GM19240 (cell line): ENCODE data around the gene FAM170B.

ENCODE experiments used
- DNase-seq: peaks from one replicate; pipeline ENCODE4 v3.0.0; 2011; ENCODE audit warnings: low spot score; ENCODE audit not compliant: insufficient read length

The FAM170B gene

DNA sequence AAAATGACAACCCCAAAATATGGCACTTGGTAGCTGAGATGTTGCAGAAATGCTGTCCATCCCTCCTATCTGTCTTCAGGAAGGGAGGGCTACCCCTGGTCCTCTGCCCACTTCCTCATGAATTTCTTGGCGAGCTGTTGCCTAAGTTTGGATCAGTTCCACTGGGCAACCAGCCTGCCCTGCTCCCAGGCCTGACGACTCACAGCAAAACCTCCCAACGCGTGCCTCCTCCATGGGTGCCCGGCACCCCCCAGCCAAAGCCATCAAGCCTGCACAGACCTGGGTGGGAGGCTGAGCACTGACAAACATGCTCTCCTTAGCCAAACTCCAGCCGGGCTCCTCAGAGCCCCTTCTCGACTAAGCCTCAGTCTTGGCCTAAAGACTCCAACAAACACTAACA is 27.4 kb downstream of the FAM170B start:
- no peak for DNase-seq

DNA sequence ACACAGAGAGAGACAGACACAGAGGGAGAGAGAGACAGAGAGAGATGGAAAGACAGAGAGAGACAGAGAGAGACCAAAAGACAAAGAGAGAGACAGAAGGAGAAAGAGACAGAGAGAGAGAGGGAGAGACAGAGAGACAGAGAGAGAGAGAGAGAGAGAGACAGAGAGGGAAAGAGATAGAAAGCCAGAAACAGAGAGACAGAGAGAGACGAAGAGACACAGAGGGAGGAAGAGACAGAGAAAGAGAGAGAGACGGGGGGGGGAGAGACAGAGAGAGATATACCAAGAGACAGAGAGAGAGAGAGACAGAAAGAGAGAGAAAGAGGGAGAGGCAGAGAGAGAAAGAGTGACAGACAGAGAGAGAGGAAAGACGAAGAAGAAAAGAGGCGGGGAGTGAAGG is 28.7 kb downstream of the FAM170B start:
- DNase-seq: no peak

DNA sequence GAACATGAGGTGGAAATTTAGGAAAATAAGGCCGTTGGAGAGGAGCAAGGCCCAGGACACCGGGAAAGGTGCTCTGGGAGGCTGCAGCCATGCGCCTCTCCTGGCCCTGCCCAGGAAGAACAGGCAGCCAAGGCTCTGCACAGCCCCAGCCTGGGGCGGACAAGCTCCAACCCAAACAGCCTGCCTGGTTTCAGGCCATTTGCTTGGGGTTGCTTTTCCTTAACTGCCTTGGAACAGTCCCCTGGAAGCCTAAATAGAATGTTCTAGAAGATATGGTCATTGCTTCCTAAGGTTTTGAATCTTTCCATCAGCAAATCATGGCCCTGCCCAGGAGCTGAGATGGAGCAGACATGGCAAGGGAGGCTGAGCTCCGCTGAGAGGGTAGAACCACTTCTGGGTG is 29.5 kb downstream of the FAM170B start:
- DNase-seq: no peak

DNA sequence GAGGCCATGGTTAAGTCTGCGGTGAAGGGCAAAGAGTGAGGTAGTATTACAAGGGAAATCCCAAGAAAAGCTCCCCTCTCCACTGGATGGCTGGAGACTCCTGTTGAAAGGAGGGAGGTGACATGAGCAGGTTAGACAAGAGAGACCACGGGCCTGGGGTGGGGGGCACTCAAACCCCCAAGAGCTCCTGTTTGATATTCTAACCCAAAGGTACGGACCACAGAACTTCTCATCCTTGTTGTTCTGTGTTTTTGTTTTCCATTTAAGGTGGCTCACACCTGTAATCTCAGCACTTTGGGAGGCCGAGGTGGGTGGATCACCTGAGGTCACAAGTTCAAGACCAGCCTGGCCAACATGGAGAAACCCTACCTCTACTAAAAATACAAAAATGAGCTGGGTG is 30.1 kb downstream of the FAM170B start:
- no peak for DNase-seq

DNA sequence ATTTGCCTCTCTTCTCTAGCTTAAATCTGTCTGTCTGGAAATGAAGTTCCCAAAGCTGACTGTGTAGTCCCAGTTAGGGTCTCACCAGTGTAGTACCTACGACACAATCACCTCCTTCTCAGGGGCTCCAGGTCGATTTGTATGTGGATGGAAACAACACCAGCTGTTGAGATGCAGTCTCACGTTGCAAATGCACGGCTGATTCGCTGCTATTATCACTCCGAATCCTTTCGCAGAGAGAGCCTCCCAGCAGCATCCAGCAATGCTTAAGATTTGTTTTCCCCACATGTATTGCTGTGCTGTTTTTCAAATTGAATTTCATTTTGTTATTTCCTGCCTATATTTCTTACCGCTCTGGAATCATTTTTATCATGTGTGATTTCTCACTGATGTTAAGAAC is 34.8 kb downstream of the FAM170B start:
- no peak for DNase-seq

DNA sequence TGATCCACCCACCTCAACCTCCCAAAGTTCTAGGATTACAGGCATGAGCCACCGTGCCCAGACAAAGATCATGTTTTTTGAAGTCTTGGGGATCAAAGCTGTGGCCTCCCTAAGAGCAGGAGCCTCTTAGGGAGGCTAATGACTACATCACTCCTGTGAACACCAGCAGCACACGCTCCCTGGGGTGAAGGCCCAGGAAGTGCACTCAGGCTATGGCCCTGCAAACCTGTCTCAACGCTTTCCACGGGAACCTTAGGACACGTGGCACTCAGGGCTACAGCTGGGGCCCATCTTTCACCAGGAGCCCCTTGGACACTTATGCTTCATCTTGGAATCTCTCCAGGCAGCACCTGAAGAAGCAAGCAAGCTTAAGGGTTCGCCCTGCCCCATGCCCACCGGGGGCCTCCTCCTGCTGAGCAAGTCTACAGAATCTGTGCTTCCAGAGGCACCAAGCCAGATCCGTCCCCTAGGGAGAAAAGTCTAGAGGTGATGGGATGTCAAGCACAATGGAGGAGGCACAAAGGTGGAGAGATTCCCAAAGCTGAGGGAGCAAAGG is 36.9 kb downstream of the FAM170B start:
- DNase-seq: no peak

DNA sequence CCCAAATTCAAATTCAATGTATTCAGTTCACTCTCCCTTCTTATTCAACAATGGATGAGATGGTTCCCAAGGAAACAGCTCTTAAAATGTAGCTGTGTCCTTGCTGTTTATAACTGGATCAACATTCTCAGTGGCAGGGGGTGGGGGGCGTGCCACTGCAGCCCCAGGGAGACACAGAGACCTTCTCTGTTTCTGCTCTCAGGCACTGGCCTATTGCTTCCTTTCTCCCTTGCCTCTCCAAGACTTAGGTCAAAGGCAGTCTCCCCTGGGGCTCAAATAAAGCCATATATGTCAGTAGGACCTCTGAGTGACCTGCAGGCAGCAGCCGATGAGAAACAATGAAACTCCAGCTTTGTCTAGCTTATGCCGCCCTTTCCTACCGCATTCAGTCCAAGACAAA is 39.2 kb downstream of the FAM170B start:
- DNase-seq: no peak

DNA sequence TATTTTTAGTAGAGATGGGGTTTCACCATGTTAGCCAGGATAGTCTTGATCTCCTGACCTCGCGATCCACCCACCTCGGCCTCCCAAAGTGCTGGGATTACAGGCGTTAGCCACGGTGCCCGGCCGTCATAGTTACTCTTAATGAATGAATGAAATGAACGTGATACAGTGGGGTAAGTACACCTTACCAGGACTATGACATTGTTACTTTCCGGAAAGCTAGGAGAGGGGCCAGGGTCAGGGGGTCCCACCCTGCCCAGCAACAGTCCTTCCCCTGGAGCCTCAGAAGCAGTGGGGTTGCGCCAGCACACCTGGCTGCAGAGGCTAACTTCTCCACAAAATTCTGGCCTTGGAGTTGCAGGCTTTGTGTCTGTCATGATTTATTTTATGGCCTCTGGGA is 39.9 kb downstream of the FAM170B start:
- no peak for DNase-seq

DNA sequence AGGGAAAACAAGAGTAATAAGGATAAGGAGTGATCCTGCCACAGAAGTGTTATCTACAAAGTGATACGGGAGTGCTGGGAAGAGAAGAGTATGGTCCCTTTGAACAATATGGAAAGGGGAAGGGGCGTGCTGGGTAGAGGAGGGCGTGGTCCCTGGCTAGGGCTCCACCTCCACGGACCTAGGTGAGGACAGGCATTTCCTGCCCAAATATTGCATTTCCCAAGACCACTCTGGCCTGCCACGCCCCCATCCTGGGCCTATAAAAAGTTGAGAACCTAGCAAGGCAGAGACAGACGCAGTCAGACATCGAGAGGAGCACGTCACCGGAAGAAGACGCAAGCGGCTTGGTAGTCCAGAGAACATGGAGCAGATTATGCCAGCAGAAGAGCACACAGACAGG is 41.3 kb downstream of the FAM170B start:
- no peak for DNase-seq

DNA sequence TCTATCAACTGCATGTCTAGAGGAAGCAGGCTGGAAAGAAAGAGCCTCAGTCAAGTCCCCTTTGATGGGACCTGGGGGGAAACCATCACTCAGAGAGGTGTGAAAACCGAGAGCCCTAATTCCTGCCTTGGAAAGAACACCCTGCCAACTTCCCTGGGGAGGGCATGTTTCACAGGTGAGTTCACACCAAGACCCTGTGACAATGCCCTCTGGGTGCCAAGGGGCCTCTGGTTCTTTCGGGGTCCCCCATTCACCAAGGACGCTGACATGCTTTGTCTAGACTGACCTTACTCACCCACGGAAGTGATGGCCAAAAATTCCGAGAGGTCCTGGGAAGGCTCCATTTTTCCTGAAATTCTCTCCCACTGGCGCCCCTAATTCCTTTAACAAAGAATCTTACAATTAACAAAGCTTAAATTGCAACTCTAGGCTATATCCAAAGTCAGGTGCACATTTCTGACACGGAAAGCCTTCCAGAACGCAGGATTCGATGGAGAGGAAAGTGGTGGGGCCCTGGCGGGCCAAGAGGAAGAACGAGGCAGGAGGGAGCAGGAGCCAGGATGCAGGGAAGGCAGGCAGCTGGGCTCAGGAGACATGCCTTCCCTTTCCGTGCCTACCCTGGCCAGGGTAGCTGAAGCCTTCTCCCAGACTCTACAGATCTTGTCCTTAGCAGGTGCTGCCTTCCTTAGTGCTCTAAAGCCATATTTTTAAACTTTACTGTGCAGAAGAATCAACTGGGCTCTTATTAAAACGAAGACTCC is 42.2 kb downstream of the FAM170B start:
- no peak for DNase-seq

DNA sequence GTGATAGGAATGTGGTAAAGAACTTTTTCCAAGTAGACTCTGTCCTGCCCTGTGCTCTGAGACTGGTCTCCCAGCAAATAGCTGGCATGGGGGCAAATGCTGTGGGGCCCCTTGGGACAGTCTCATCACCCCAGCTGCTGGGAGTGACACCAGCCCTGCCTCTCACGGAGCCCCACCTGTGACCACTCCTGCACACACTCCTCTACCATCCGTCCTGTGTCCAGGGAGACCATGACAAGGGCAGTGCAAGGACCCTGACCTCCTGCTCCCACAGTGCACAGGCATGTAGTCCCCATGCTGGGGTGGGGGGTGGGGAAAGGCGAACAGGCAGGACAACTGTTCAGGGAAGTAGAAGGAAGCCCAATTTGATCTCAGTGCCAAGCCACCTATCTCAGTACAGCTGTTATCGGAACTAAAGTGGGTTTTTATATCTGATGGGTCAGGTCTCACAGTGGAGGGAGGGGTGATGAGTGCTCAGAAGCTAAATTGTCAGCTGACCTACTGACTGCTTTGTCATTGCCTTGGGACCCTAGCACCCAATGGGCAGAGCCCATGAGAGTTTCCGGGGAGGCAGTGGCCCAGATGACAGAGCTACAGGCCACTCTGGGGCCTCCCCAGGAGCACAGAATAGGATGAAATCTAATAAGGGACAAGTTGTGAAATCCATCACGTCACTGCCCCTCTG is 43.0 kb downstream of the FAM170B start:
- DNase-seq: no peak

DNA sequence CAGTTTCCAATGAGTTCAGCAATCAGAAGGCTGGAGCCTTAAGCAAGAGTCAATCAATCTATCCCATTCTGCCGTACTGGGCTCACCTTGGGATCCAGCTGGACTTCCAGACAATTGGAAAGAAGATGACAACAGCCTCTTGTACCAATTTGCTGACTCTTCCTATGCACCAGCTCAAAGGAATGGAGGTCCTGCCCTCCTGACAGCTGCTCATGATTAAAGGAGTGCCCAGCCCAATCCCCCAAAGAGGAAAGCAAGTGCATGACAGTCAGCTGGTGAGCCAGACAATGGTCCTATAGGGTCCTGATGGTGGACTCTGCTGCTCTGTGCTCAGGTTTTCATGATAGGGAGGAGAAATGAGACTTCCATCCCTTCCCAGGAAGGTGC is 43.6 kb downstream of the FAM170B start:
- DNase-seq: no peak

DNA sequence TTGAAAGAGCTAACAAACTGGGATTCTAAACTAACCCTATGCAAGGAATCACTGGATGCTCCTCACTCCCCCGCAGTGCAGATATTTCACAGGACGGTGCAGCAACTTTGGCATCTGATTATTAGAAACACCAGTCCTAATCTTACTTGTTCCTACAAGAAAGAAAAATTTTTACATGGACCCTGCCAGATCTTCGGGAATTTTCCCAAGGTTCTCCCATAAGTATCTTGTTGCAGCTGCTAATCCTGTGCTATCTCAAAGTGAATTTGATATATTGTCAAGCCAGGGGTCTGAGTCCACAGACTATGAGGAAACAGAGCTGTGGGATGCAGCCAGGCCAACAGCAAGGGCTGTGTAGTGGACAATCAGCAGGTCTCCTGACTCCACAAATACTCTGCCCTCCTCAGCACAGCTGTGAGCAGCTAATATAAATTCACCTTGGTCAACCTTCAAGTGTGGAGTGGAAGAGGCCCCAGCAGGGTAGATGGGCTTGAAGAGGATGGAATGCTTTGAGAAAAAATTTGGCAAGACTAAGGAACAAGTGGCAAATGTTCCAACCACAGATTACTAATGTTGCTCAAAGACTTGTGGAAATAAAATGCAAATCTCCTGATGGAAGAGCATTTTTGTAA is 44.1 kb downstream of the FAM170B start:
- no peak for DNase-seq

DNA sequence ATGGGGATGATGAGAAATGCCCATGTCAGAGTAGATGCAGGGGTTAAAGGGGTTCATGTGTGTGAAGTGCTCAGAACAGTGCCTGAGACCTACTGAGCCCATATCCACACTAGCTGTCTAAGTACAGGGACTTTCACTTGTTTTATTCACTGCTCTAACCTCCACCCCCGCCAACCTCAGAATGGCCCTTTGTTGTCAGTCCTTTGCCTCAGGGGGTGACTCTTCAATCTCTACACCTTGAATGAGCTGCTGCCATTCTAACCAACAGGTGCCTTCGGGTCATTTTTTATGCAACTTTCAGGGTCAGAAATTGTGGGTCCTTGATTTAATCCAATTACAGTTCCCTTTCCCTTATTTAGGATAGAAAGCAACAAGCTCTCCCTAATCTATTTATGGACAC is 44.7 kb downstream of the FAM170B start:
- no peak for DNase-seq

DNA sequence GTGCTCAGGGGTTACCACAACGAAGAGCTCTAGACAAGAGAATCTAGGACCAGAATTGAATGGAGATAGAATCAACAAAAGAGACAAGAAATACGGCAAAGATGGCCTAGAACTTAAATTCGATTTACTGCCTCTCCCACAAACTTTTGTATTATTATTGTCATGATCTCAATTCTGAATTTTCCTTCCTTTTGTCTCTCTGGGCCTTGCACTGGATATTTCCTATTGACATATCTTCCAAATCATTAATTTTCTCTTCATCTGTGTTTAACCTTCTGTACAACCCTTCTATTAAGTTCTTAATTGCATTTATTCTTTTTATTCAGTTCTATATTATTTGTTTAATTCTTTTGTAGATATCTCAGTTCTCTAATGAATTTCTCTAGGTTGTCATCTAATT is 46.9 kb downstream of the FAM170B start:
- no peak for DNase-seq

DNA sequence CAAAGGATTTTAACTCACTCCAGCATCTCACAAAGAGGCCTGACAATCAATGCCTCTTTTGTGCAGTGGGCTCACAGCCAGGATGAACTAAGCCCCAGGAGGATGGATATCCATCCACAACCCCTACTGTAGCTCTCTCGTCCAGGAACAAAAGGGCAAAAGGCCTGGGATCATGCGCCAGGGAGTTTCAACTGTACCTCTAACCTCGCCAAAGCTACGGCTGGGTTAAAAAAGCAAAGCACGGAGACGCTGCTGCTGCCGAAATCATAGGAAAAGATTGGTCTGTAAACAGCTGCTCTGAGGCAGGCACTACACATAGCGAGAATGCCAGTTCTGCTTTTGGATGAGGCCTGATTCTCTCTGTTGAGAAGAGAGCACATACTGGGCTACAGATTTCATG is 50.6 kb downstream of the FAM170B start:
- no peak for DNase-seq

DNA sequence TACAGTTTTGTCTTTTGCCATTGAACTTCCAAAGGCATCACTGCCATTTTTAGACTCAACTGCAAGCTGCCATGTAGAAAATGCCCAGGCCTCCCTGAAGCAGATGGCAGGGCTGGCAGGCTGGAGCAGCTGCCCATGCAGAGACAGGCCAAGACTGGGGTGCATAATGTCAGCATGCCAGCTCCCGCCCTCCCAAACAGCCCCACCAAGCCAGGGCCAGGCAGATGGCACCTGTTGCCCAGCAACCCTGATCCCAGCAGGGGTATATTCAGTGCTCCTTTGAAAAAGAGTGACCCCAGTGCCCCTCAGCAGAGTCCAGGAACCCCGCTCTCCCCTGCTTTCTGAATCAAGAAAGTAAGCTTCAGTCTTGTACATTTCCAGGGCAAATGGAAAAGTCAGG is 51.1 kb downstream of the FAM170B start:
- DNase-seq: no peak

DNA sequence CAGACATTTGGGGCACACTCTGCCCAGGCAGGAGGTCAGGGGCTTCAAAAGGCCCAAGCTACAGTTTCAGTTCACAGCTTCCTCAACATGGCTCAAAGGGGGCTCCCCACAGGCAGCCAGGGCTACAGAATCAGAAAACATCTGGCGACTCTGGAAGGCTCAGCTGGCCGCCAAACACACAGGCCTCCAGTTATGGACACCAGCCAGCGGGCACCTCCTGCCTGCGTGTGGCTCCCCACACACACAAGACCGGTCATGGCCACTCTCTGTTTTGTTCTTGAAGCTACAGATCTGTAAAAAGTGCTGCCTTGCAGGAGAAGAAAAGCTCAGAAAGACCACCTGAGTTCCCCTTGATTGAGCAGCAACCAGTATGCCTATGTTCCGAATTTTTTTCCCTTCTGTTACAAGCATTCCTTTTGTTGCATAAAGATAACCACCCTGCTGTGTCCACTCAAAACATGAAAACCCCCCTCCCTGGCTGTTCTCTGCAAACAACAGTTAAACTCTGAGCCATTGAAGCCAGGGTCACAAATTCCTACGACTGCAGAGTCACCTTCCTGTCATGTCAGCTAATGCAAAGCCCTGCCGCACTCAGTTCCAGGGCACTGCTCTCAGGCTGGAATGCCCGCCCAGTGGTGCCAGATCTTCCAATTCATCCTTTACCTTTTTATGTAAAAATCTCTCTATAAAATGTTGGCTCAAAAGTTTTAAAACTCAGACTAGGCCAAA is 52.1 kb downstream of the FAM170B start:
- no peak for DNase-seq
